ENCODE results near the gene HSPA1B. TPM values are rescaled to one million over a fixed set of nuclear protein-coding genes. Genes with fewer than 3 reads are reported as not detected.

The HSPA1B gene
- polyA plus RNA-seq (2011; rRNA removed) = 52.7 and 70.6 TPM in 2 replicates
- 142 and 160 TPM in 2 replicates for polyA plus RNA-seq (2012; cell fraction: cytosol; rRNA removed)
- 253 and 414 TPM in 2 replicates for polyA plus RNA-seq (2012; cell fraction: nucleus; rRNA removed)
- 56.7 to 125 TPM (median 98.6 TPM) in 3 replicates for polyA plus RNA-seq (2017; fragmentation: RNase III; extraction: RNeasy Plus Mini Kit Qiagen cat#74134 plus additional on column Dnase treatment)
- polyA minus RNA-seq (2011; rRNA and poly(A)+ RNA removed) = 59.4 and 75.7 TPM in 2 replicates

- DNase-seq (ENCODE audit: low read depth in 1 of 2, low spot score in 1 of 2) = peak; percentile 96 to 99
- ATAC-seq = peak; percentile 85 to 93
- Histone ChIP-seq H3K9me3 (no peaks in the 10 kb centered on the region), H3K27ac (peak within 1 kb of the TSS; percentile 88 to 94), H3K4me1 (peaks cover 38% of the 10 kb centered on the region), H3K4me2 (peak within 1 kb of the TSS; percentile 89), H3K4me3 (peak within 1 kb of the TSS; percentile 48)
- ChIA-PET CTCF (interaction anchor here (0.9 to 1.8 kb wide), 6 partner anchors 10 to 147 kb away, joined by 3 to 8 read pairs (median 4); partner anchors contain the start of genes HSPA1A, HSPA1L and VARS1), POLR2A (interaction anchor here (0.6 to 2.9 kb wide), 31 partner anchors 9 to 286 kb away, joined by 3 to 82 read pairs (median 5); partner anchors contain the start of genes ABHD16A, BAG6, C6orf47 and CSNK2B)
- no peak for FAIRE-seq
- WGBS (ENCODE audit: missing lambda C conversion rate) = under 1% methylated on average over 32 of the region's 56 CpGs
- TF ChIP-seq TP53 (CRISPR knock-in tag; IDR thresholded peaks at IDR 0.05) = no peak
- TF ChIP-seq E2F6 (IDR thresholded peaks at IDR 0.05; ENCODE audit: borderline replicate concordance, low read depth) = 0 out of 2 replicates have a peak, but pooled peaks have one; percentile 37
- peak; percentile 74 for TF ChIP-seq PBX3 (IDR thresholded peaks at IDR 0.05)
- no peak for TF ChIP-seq HOXA7 (CRISPR knock-in tag; IDR thresholded peaks at IDR 0.05)
- 0 out of 2 replicates have a peak, but pooled peaks have one; percentile 19 for TF ChIP-seq RFX5 (IDR thresholded peaks at IDR 0.05)
- peak; percentile 100 for TF ChIP-seq POLR2A (IDR thresholded peaks at IDR 0.05; ENCODE audit: low read length)
- TF ChIP-seq RCOR1 (IDR thresholded peaks at IDR 0.05; ENCODE audit: low read depth, low read length) = no peak
- TF ChIP-seq JUN (IDR thresholded peaks at IDR 0.05) = peak; percentile 39 to 81; a peak in 4 of 5 replicates
- peak; percentile 52; the same call in 1 of the 2 replicates for TF ChIP-seq PHF8 (IDR thresholded peaks at IDR 0.05; ENCODE audit: borderline replicate concordance, low read depth)
- no peak for TF ChIP-seq CBX2 (IDR thresholded peaks at IDR 0.05; ENCODE audit: borderline replicate concordance, low read depth)
- TF ChIP-seq BCL3 (IDR thresholded peaks at IDR 0.05) = peak; percentile 85; the same call in 1 of the 3 replicates
Observed at GRCh38 chr6:31827286-31828079, at the start of gene HSPA1B. Gene HSPA1B (plus strand): TSS chr6:31827738. CDS start chr6:31827951, 213 bp downstream.

- no peaks in the 10 kb centered on the region for H3K9me3 ChIP-seq
- peaks cover 32% of the 10 kb centered on the region for H3K4me1 ChIP-seq
- TF ChIP-seq ZC3H11A (IDR thresholded peaks at IDR 0.05) (no peak), POLR2AphosphoS2 (conservative IDR thresholded peaks at IDR 0.05; ENCODE audit: low read length) (no peak), CBX8 (IDR thresholded peaks at IDR 0.05) (no peak), EP300 (IDR thresholded peaks at IDR 0.05) (no peak), EHF (CRISPR knock-in tag; IDR thresholded peaks at IDR 0.05) (no peak), USF2 (IDR thresholded peaks at IDR 0.05) (no peak), HOXB13 (CRISPR knock-in tag; IDR thresholded peaks at IDR 0.05; ENCODE audit: low read depth) (no peak)
- WGBS (ENCODE audit: missing lambda C conversion rate) = 93% methylated on average over 5 of the region's 5 CpGs
- POLR2A ChIA-PET = interaction anchor here (0.9 to 1.0 kb wide), 2 partner anchors 42 to 49 kb away, joined by 3 to 4 read pairs; partner anchors contain the start of genes CLIC1 and HSPA1B
- FAIRE-seq (no peak), DNase-seq (ENCODE audit: low read depth in 1 of 2, low spot score in 1 of 2) (no peak), ATAC-seq (no peak)
- H3K4me2 ChIP-seq = no peak overlapping the region
- H3K4me3 ChIP-seq = no peak overlapping the region
- peak overlapping the region; percentile 70 to 86; a peak in 4 of 6 replicates for H3K27ac ChIP-seq
- CTCF ChIA-PET = interaction anchor here (0.7 to 1.7 kb wide), 7 partner anchors 9 to 97 kb away, joined by 3 to 5 read pairs (median 4); partner anchors contain the start of genes LY6G5C and VARS1
Observed at GRCh38 chr6:31778193-31778592, 49.3 kb upstream of the HSPA1B start.

Measured in A549 (cell line).